K562 (cell line): ENCODE data around the gene KCTD21. TPM values are rescaled to one million over a fixed set of nuclear protein-coding genes. Genes with fewer than 3 reads are reported as not detected.

Experiments
- ATAC-seq: fragments of 200-7000 bp; cut with Tn5 transposase; 3 replicates; pipeline ENCODE4 v1.9.1; 2020; ENCODE audit warnings: moderate library complexity
- BruUV-seq: library from RNA; stranded (reverse); fragments of 400-500 nt; replicated peaks from 2 replicates; lab custom pipeline; 2021; lab: Mats Ljungman, UMichigan
- CTCF ChIA-PET: fragments of 300-600 bp; formaldehyde crosslinking; extraction: SDS; loops from one replicate; lab custom pipeline; 2021; ENCODE audit warnings: low intra/inter-chr PET ratio; lab: Yijun Ruan, JAX
- POLR2A ChIA-PET: fragments of 300-600, 350-650 bp; sonication (Branson Sonifier 250); formaldehyde crosslinking; extraction: SDS; loops from one replicate; lab custom pipeline; 2021; ENCODE audit warnings: antibody characterized with exemption, inconsistent platforms; lab: Yijun Ruan, JAX
- DNase-seq, 4 experiments: peaks; one replicate each; pipeline versions ENCODE4 v3.0.0 to v3.0.0-alpha.2; 2011 to 2018; ENCODE audit warnings: low spot score in 3 of 4, mixed read lengths in 3 of 4; ENCODE audit errors: extremely low read depth in 1 of 4
- FAIRE-seq: peaks from 2 replicates; lab custom pipeline; 2011; peaks lifted over from hg19 to GRCh38; lab: Jason Lieb, UNC
- H2AFZ ChIP-seq: 2 replicates; pipeline ENCODE4 v1.6.0; 2011; ENCODE audit warnings: low read depth, low read length, control low read depth, inconsistent platforms
- H3K27ac ChIP-seq: fragments of 200-600 bp; 3 replicates; pipeline ENCODE4 v1.8.0; 2011; ENCODE audit warnings: low read depth, mild to moderate bottlenecking, control low read depth, inconsistent platforms, low read length, moderate library complexity, mixed read lengths; ENCODE audit errors: extremely low read depth
- H3K27me3 ChIP-seq, 2 experiments: fragments of 300-600 bp in 1 of 2; 2 replicates in 1 of 2; 3 replicates in 1 of 2; pipeline versions ENCODE4 v1.6.0 to v1.8.0; 2011; ENCODE audit warnings: inconsistent platforms in 2 of 2, low read length in 2 of 2, mild to moderate bottlenecking in 1 of 2, mixed read lengths in 1 of 2, moderate library complexity in 1 of 2; ENCODE audit not compliant: control insufficient read depth in 2 of 2, insufficient read depth in 2 of 2
- H3K36me3 ChIP-seq: fragments of 300-600 bp; 3 replicates; pipeline ENCODE4 v1.8.0; 2011; ENCODE audit warnings: mild to moderate bottlenecking, low read length, inconsistent platforms; ENCODE audit not compliant: control insufficient read depth, insufficient read depth
- H3K4me1 ChIP-seq, 2 experiments: fragments of 200-600 bp in 1 of 2; replicated peaks in 1 of 2; 2 replicates in 1 of 2; 3 replicates in 1 of 2; pipeline versions ENCODE4 v1.5.1 to v1.8.0; 2011; ENCODE audit warnings: inconsistent platforms in 2 of 2, low read length in 2 of 2, mild to moderate bottlenecking in 1 of 2, mixed read lengths in 1 of 2, moderate library complexity in 1 of 2; ENCODE audit not compliant: control insufficient read depth in 2 of 2, insufficient read depth in 2 of 2
- H3K4me2 ChIP-seq: 2 replicates; pipeline ENCODE4 v1.6.1; 2011; ENCODE audit warnings: low read length, control low read depth, inconsistent platforms, mixed read lengths; ENCODE audit not compliant: insufficient read depth
- H3K4me3 ChIP-seq: fragments of 200-600 bp; sonication (generic), shearing (Covaris generic); 2 replicates; pipeline ENCODE4 v1.5.1; 2016; ENCODE audit warnings: control low read depth, inconsistent platforms
- H3K79me2 ChIP-seq: fragments of 200-600 bp; 3 replicates; pipeline ENCODE4 v1.8.0; 2011; ENCODE audit warnings: low read length, inconsistent platforms; ENCODE audit not compliant: control insufficient read depth, insufficient read depth
- H3K9ac ChIP-seq, 2 experiments: 2 replicates each; pipeline versions ENCODE4 v1.6.0 to v1.6.1; 2011; ENCODE audit warnings: low read depth in 2 of 2, low read length in 2 of 2, control low read depth in 1 of 2, inconsistent platforms in 1 of 2, mild to moderate bottlenecking in 1 of 2, mixed read lengths in 1 of 2; ENCODE audit not compliant: insufficient read depth in 1 of 2
- H3K9me1 ChIP-seq: one replicate; pipeline ENCODE4 v1.6.0; 2011; ENCODE audit warnings: inconsistent platforms, mild to moderate bottlenecking, low read length, moderate library complexity; ENCODE audit not compliant: control insufficient read depth, insufficient read depth
- H3K9me3 ChIP-seq: replicated peaks from 2 replicates; pipeline ENCODE4 v1.5.1; 2011; ENCODE audit warnings: low read depth, low read length, inconsistent platforms; ENCODE audit not compliant: control insufficient read depth, insufficient read depth
- H4K20me1 ChIP-seq: replicated peaks from 2 replicates; pipeline ENCODE4 v1.6.1; 2011; ENCODE audit warnings: low read length, inconsistent platforms, mixed read lengths; ENCODE audit not compliant: control insufficient read depth, insufficient read depth
- BRD4 ChIP-seq: fragments of 200-600 bp; sonication (generic); IDR thresholded peaks from 2 replicates; pipeline ENCODE4 v1.6.1; 2017; ENCODE audit warnings: inconsistent platforms
- CSDE1 ChIP-seq, 2 experiments: fragments of 450-650 bp; IDR thresholded peaks; 2 replicates each; pipeline ENCODE4 v1.6.1; 2016; ENCODE audit warnings: mild to moderate bottlenecking in 1 of 2
- DDX20 ChIP-seq: fragments of 450-650 bp; IDR thresholded peaks from 2 replicates; pipeline ENCODE4 v1.6.1; 2016; ENCODE audit warnings: missing genetic modification characterization, low read depth, mild to moderate bottlenecking, missing compliant biosample characterization, moderate library complexity
- E2F8 ChIP-seq: fragments of 450-650 bp; IDR thresholded peaks from 2 replicates; pipeline ENCODE4 v1.7.1; 2018; ENCODE audit warnings: mild to moderate bottlenecking, low read depth; ENCODE audit not compliant: partially characterized antibody
- ID3 ChIP-seq, 2 experiments: fragments of 250-450 bp in 1 of 2; fragments of 450-650 bp in 1 of 2; sonication (Bioruptor Pico) in 1 of 2; IDR thresholded peaks; 2 replicates each; pipeline versions ENCODE4 v1.6.1 to v1.8.0; 2016 to 2021; ENCODE audit warnings: mild to moderate bottlenecking in 2 of 2, moderate library complexity in 2 of 2, missing compliant biosample characterization in 1 of 2, missing genetic modification characterization in 1 of 2
- NFE2L1 ChIP-seq: fragments of 450-650 bp; IDR thresholded peaks from 2 replicates; pipeline ENCODE4 v1.6.1; 2016; ENCODE audit warnings: missing genetic modification characterization, low read depth, mild to moderate bottlenecking, missing compliant biosample characterization, moderate library complexity, borderline replicate concordance
- NR2C1 ChIP-seq, 2 experiments: fragments of 450-650 bp; IDR thresholded peaks; 2 replicates each; pipeline ENCODE4 v1.6.1; 2017; ENCODE audit warnings: mild to moderate bottlenecking in 2 of 2, antibody characterized with exemption in 1 of 2, inconsistent platforms in 1 of 2, missing compliant biosample characterization in 1 of 2, missing genetic modification characterization in 1 of 2
- OTX1 ChIP-seq: fragments of 450-650 bp; formaldehyde crosslinking; IDR thresholded peaks from 2 replicates; pipeline ENCODE4 v1.4.0; 2022; ENCODE audit warnings: mild to moderate bottlenecking
- POLR2AphosphoS2 ChIP-seq: IDR thresholded peaks from 2 replicates; pipeline ENCODE4 v1.6.1; 2012; ENCODE audit warnings: low read length, improper control_type of control experiment
- POLR2B ChIP-seq: fragments of 450-650 bp; IDR thresholded peaks from 2 replicates; pipeline ENCODE4 v1.6.1; 2018; ENCODE audit warnings: low read depth; ENCODE audit not compliant: partially characterized antibody
- RBM25 ChIP-seq: fragments of 200-400 bp; formaldehyde crosslinking; IDR thresholded peaks from 2 replicates; pipeline ENCODE4 v1.6.1; 2018; ENCODE audit warnings: low read length, low read depth, moderate library complexity; ENCODE audit not compliant: severe bottlenecking
- UBTF ChIP-seq, 2 experiments: IDR thresholded peaks; 2 replicates each; pipeline ENCODE4 v1.6.1; 2012; ENCODE audit warnings: improper control_type of control experiment in 2 of 2, low read depth in 2 of 2, low read length in 2 of 2, borderline replicate concordance in 1 of 2
- ZBTB8A ChIP-seq: fragments of 450-650 bp; IDR thresholded peaks from 2 replicates; pipeline ENCODE4 v1.6.1; 2018; ENCODE audit warnings: mild to moderate bottlenecking, moderate library complexity; ENCODE audit not compliant: partially characterized antibody
- ZNF324 ChIP-seq: fragments of 250-450 bp; sonication (Bioruptor Pico); IDR thresholded peaks from 2 replicates; pipeline ENCODE4 v1.4.0; 2020; ENCODE audit warnings: mild to moderate bottlenecking
- WGBS: fragments of 100-300 bp; shearing (Covaris generic); methylation state at CpG from one replicate; pipeline ENCODE4 v1.1.6; 2016; ENCODE audit warnings: low coverage, mixed read lengths; ENCODE audit not compliant: insufficient coverage; ENCODE audit errors: missing lambda C conversion rate; 5-methylcytosine and 5-hydroxymethylcytosine counted together
- in situ Hi-C: fragments of 300-500 bp; cut with MboI; formaldehyde crosslinking; loops from 4 replicates; pipeline ENCODE4 v1.15.0; 2018; ENCODE audit warnings: inconsistent platforms, mixed read lengths
- intact Hi-C: fragments of 100-400 bp; cut with micrococcal nuclease; formaldehyde crosslinking; loops from 2 replicates; pipeline ENCODE4 v1.14.2; 2022
- polyA plus RNA-seq, 8 experiments: library from polyadenylated mRNA; depleted of rRNA in 4 of 8; stranded (reverse) in 5 of 8; unstranded in 3 of 8; fragments of >200 nt; fragmentation: Nextera tagmentation in 2 of 8; fragmentation: Illumina TruSeq in 1 of 8; extraction: Ambion mirVana in 2 of 8; extraction: Trizol in 1 of 8; gene quantifications; 2 replicates each; pipeline versions ENCODE4 v1.2.1 to v1.2.3, GENCODE V29; 2011 to 2014; ENCODE audit warnings: inconsistent platforms in 1 of 8, missing spikeins in 1 of 8
- total RNA-seq, 7 experiments: library from RNA; depleted of rRNA in 6 of 7; stranded (reverse); fragments of >200 nt in 6 of 7; fragmentation: Illumina TruSeq in 2 of 7; extraction: Trizol in 2 of 7; gene quantifications; 2 replicates each; pipeline versions ENCODE4 v1.2.1 to v1.2.3, GENCODE V29; 2011 to 2021; ENCODE audit warnings: low replicate concordance in 1 of 7

Gene KCTD21
- total and polyA plus RNA-seq, 9 of the 15 experiments (the other 6 are each of a cell fraction or from before 2014, with no cell fraction given), result 0.34 to 5.4 (median 1.9) TPM

- Histone ChIP-seq H3K4me3 (no peak overlapping the region), H3K9me3 (no peaks in the 10 kb centered on the region), H3K36me3 (peaks cover 88% of the 10 kb centered on the region; the same call in 2 of the 3 replicates), H2AFZ (no peak overlapping the region), H3K9me1 (peaks cover 3% of the 10 kb centered on the region), H3K27me3 (no peaks in the 10 kb centered on the region), H3K4me2 (no peak overlapping the region), H3K79me2 (no peaks in the 10 kb centered on the region), H4K20me1 (no peaks in the 10 kb centered on the region), H3K4me1 (peaks cover 3 to 12% of the 10 kb centered on the region in 2 experiments; a peak in 3 of 5 replicates), H3K27ac (0 out of 3 replicates have a peak overlapping the region, but pooled peaks have one; percentile 22), H3K9ac (peak overlapping the region in 1 of 2 experiments; percentile 63; a peak in 1 of 4 replicates)
- intact Hi-C loops (no loop called here), in situ Hi-C loops (no loop called here)
- 85% methylated on average over 12 of the region's 14 CpGs for WGBS
- POLR2A ChIA-PET, result interaction anchor here (0.6 to 1.2 kb wide), 3 partner anchors 10 to 209 kb away, joined by 3 to 8 read pairs (median 3); no protein-coding TSS in a partner anchor
- TSS peak; percentile 43 for BruUV-seq
- no peak for DNase-seq
- CTCF ChIA-PET, result interaction anchor here (0.7 kb wide), 1 partner anchor 293 kb away, joined by 3 read pairs; no protein-coding TSS in a partner anchor
- FAIRE-seq, result no peak
- no peak for ATAC-seq
- TF ChIP-seq NR2C1 (IDR thresholded peaks at IDR 0.05) (no peak), NR2C1 (tag; IDR thresholded peaks at IDR 0.05) (0 out of 2 replicates have a peak, but pooled peaks have one; percentile 15), NFE2L1 (tag) (no peak), POLR2AphosphoS2 (peak; percentile 73; the same call in 1 of the 2 replicates), BRD4 (no peak), ID3 (CRISPR knock-in tag; IDR thresholded peaks at IDR 0.05) (no peak), ID3 (tag; IDR thresholded peaks at IDR 0.05) (no peak), DDX20 (tag) (no peak), CSDE1 (IDR thresholded peaks at IDR 0.05) (no peak), UBTF (IDR thresholded peaks at IDR 0.05; ENCODE audit: borderline replicate concordance in 1 of 2, low read depth in 2 of 2, low read length in 2 of 2) (no peak), ZNF324 (CRISPR knock-in tag) (no peak), ZBTB8A (no peak), E2F8 (peak; percentile 36), OTX1 (CRISPR knock-in tag) (0 out of 2 replicates have a peak, but pooled peaks have one; percentile 8), POLR2B (peak; percentile 48), RBM25 (no peak)
These were observed 29.5 kb upstream of the KCTD21 start for GRCh38 chr11:78217650-78218541.
